IMR-90 (cell line): Measurements from ENCODE around the gene TADA2A. TPM values are rescaled to one million over a fixed set of nuclear protein-coding genes. Genes with fewer than 3 reads are reported as not detected.

Experiments
- ATAC-seq: fragments of 200-7000 bp; cut with Tn5 transposase; 2 replicates; pipeline ENCODE4 v1.9.1; 2020; ENCODE audit warnings: low read depth, mild to moderate bottlenecking, moderate library complexity
- BruUV-seq: library from RNA; stranded (reverse); fragments of 400-500 nt; replicated peaks from 2 replicates; lab custom pipeline; 2021; lab: Mats Ljungman, UMichigan
- CTCF ChIA-PET: fragments of 300-600 bp; formaldehyde crosslinking; extraction: SDS; loops from one replicate; lab custom pipeline; 2021; ENCODE audit warnings: antibody characterized with exemption; lab: Yijun Ruan, JAX
- POLR2A ChIA-PET: fragments of 300-600 bp; sonication (Branson Sonifier 250); formaldehyde crosslinking; loops from one replicate; lab custom pipeline; 2022; ENCODE audit warnings: antibody characterized with exemption; ENCODE audit not compliant: unreplicated experiment; lab: Charles Lee
- DNase-seq: peaks from one replicate; pipeline ENCODE4 v3.0.0; 2013
- H2AFZ ChIP-seq: replicated peaks from 2 replicates; pipeline ENCODE3; 2013; ENCODE audit warnings: low read length, mild to moderate bottlenecking; ENCODE audit not compliant: poor library complexity
- H2AK5ac ChIP-seq: 2 replicates; pipeline ENCODE4 v1.6.1; 2013; ENCODE audit warnings: low read depth, low read length, inconsistent platforms
- H2AK9ac ChIP-seq: replicated peaks from 2 replicates; pipeline ENCODE3; 2013; ENCODE audit warnings: mild to moderate bottlenecking, low read depth, low read length, moderate library complexity; ENCODE audit not compliant: poor library complexity
- H2BK120ac ChIP-seq: 2 replicates; pipeline ENCODE4 v1.6.1; 2013; ENCODE audit warnings: low read depth, low read length, inconsistent platforms
- H2BK15ac ChIP-seq: 3 replicates; pipeline ENCODE4 v1.6.1; 2013; ENCODE audit warnings: low read depth, low read length, inconsistent platforms
- H2BK20ac ChIP-seq: 2 replicates; pipeline ENCODE4 v1.6.1; 2013; ENCODE audit warnings: low read depth, mild to moderate bottlenecking, inconsistent platforms, low read length, moderate library complexity
- H2BK5ac ChIP-seq: 2 replicates; pipeline ENCODE4 v1.6.1; 2013; ENCODE audit warnings: mild to moderate bottlenecking, low read depth, low read length, inconsistent platforms; ENCODE audit not compliant: poor library complexity, severe bottlenecking
- H3K14ac ChIP-seq: replicated peaks from 2 replicates; pipeline ENCODE4 v1.6.1; 2013; ENCODE audit warnings: low read depth, low read length, inconsistent platforms
- H3K18ac ChIP-seq: 2 replicates; pipeline ENCODE4 v1.6.1; 2013; ENCODE audit warnings: low read depth, low read length, control low read depth
- H3K23ac ChIP-seq: 2 replicates; pipeline ENCODE4 v1.6.1; 2013; ENCODE audit warnings: low read depth, low read length, inconsistent platforms
- H3K27ac ChIP-seq: 2 replicates; pipeline ENCODE4 v1.5.1; 2013; ENCODE audit warnings: mild to moderate bottlenecking, control low read depth, low read length; ENCODE audit not compliant: insufficient read depth
- H3K27me3 ChIP-seq: 2 replicates; pipeline ENCODE4 v1.6.1; 2013; ENCODE audit warnings: low read length; ENCODE audit not compliant: control insufficient read depth, insufficient read depth
- H3K36me3 ChIP-seq: 2 replicates; pipeline ENCODE4 v1.6.1; 2013; ENCODE audit warnings: low read length, mixed read lengths; ENCODE audit not compliant: control insufficient read depth, insufficient read depth
- H3K4ac ChIP-seq: 2 replicates; pipeline ENCODE4 v1.6.1; 2013; ENCODE audit warnings: low read depth, low read length, inconsistent platforms
- H3K4me1 ChIP-seq: 2 replicates; pipeline ENCODE4 v1.6.1; 2013; ENCODE audit warnings: low read length, mixed read lengths; ENCODE audit not compliant: control insufficient read depth, insufficient read depth
- H3K4me2 ChIP-seq: 2 replicates; pipeline ENCODE4 v1.6.1; 2013; ENCODE audit warnings: low read depth, mild to moderate bottlenecking, control low read depth, low read length, moderate library complexity
- H3K4me3 ChIP-seq: 2 replicates; pipeline ENCODE4 v1.5.1; 2013; ENCODE audit warnings: low read depth, mild to moderate bottlenecking, control low read depth, low read length, moderate library complexity; ENCODE audit not compliant: insufficient read depth
- H3K56ac ChIP-seq: 2 replicates; pipeline ENCODE4 v1.6.1; 2013; ENCODE audit warnings: low read length, inconsistent platforms; ENCODE audit not compliant: insufficient read depth; ENCODE audit errors: extremely low read depth
- H3K79me1 ChIP-seq, 2 experiments: 2 replicates each; pipeline ENCODE4 v1.6.1; 2013; ENCODE audit warnings: low read length in 2 of 2, inconsistent platforms in 1 of 2, low read depth in 1 of 2
- H3K9ac ChIP-seq: 2 replicates; pipeline ENCODE4 v1.6.1; 2013; ENCODE audit warnings: low read depth, low read length, control low read depth
- H3K9me1 ChIP-seq: 2 replicates; pipeline ENCODE4 v1.6.1; 2013; ENCODE audit warnings: low read length, inconsistent platforms; ENCODE audit not compliant: insufficient read depth
- H3K9me3 ChIP-seq: 2 replicates; pipeline ENCODE4 v1.6.1; 2013; ENCODE audit warnings: low read length; ENCODE audit not compliant: control insufficient read depth, insufficient read depth
- H4K20me1 ChIP-seq: 2 replicates; pipeline ENCODE4 v1.6.1; 2013; ENCODE audit warnings: low read length, inconsistent platforms; ENCODE audit not compliant: insufficient read depth
- H4K5ac ChIP-seq: 2 replicates; pipeline ENCODE4 v1.6.1; 2013; ENCODE audit warnings: mild to moderate bottlenecking, low read depth, low read length, control low read depth
- H4K8ac ChIP-seq, 2 experiments: 2 replicates each; pipeline ENCODE4 v1.6.1; 2013; ENCODE audit warnings: low read depth in 2 of 2, low read length in 2 of 2, control low read depth in 1 of 2, inconsistent platforms in 1 of 2
- H4K91ac ChIP-seq: 2 replicates; pipeline ENCODE4 v1.6.1; 2013; ENCODE audit warnings: low read depth, low read length, inconsistent platforms; ENCODE audit not compliant: insufficient read depth
- CTCF ChIP-seq: conservative IDR thresholded peaks from 2 replicates; pipeline ENCODE4 v1.5.1; 2012; ENCODE audit warnings: mild to moderate bottlenecking, low read depth, low read length, improper control_type of control experiment
- RCOR1 ChIP-seq: IDR thresholded peaks from 2 replicates; pipeline ENCODE4 v1.6.1; 2012; ENCODE audit warnings: mild to moderate bottlenecking, low read length, improper control_type of control experiment; ENCODE audit not compliant: insufficient replicate concordance
- WGBS, 2 experiments: methylation state at CpG; one replicate each; pipeline versions ENCODE4 v1.1.5 to v1.1.7; 2013; ENCODE audit warnings: missing lambda C conversion rate in 2 of 2; ENCODE audit not compliant: insufficient read length in 1 of 2; ENCODE audit errors: extremely low coverage in 2 of 2; 5-methylcytosine and 5-hydroxymethylcytosine counted together
- dilution Hi-C: fragments of 300-500 bp; cut with HindIII; formaldehyde crosslinking; loops from one replicate; pipeline ENCODE4 v1.14.3; 2018; ENCODE audit warnings: low sequenced_read_pairs; ENCODE audit not compliant: unreplicated experiment
- in situ Hi-C: fragments of 300-500 bp; cut with MboI; formaldehyde crosslinking; loops from 3 replicates; pipeline ENCODE4 v1.14.3; 2019; ENCODE audit warnings: low sequenced_read_pairs, inconsistent platforms, mixed read lengths
- intact Hi-C: fragments of 100-400 bp; cut with micrococcal nuclease; formaldehyde crosslinking; loops from 2 replicates; pipeline ENCODE4 v1.10.0; 2022
- polyA plus RNA-seq, 3 experiments: library from polyadenylated mRNA; depleted of rRNA; stranded (reverse); fragments of >200 nt; gene quantifications; 2 replicates each; pipeline ENCODE4 v1.2.3, GENCODE V29; 2012; ENCODE audit warnings: low replicate concordance in 1 of 3
- total RNA-seq: library from RNA; depleted of rRNA; stranded (reverse); fragments of >200 nt; gene quantifications from 2 replicates; pipeline ENCODE4 v1.2.3, GENCODE V29; 2012

TADA2A gene
- total and polyA plus RNA-seq, 2 of the 4 experiments (the other 2 are of a cell fraction) = 13.1 to 19.7 TPM

GRCh38 chr17:37438141-37438540 lies 31.5 kb downstream of the TADA2A start:
- dilution Hi-C loops (no loop called here), intact Hi-C loops (no loop called here), in situ Hi-C loops (no loop called here)
- Histone ChIP-seq H4K91ac (no peak overlapping the region), H3K9me1 (peaks cover 8% of the 10 kb centered on the region), H3K27ac (no peak overlapping the region), H3K23ac (no peak overlapping the region), H3K4me3 (no peak overlapping the region), H2BK120ac (no peak overlapping the region), H2BK5ac (no peak overlapping the region), H3K18ac (no peak overlapping the region), H2AK5ac (no peak overlapping the region), H4K8ac (no peak overlapping the region), H3K9ac (no peak overlapping the region), H3K4me2 (no peak overlapping the region), H4K20me1 (no peaks in the 10 kb centered on the region), H3K56ac (no peak overlapping the region), H3K4me1 (peaks cover 4% of the 10 kb centered on the region), H3K27me3 (no peaks in the 10 kb centered on the region), H2AFZ (no peak overlapping the region), H3K36me3 (peaks cover 26% of the 10 kb centered on the region), H2AK9ac (no peak overlapping the region), H2BK15ac (no peak overlapping the region), H4K5ac (no peak overlapping the region), H3K14ac (no peak overlapping the region), H3K9me3 (no peaks in the 10 kb centered on the region), H3K4ac (no peak overlapping the region), H3K79me1 (peaks cover 19 to 35% of the 10 kb centered on the region in 2 experiments), H2BK20ac (no peak overlapping the region)
- TF ChIP-seq RCOR1 (no peak), CTCF (0 out of 2 replicates have a peak, but pooled peaks have one; percentile 8)
- ATAC-seq (no peak), DNase-seq (no peak)
- no TSS peak for BruUV-seq
- POLR2A ChIA-PET = no interaction called here
- WGBS, 2 experiments = no CpG with 5 or more reads among the region's 4 CpGs
- CTCF ChIA-PET = interaction anchor here (1.4 to 1.5 kb wide), 2 partner anchors 9 to 11 kb away, joined by 3 to 5 read pairs; no protein-coding TSS in a partner anchor
